Hematopoietic multipotent progenitor cell treated with erythropoietin and hydrocortisone succinate and interleukin-3 and kit ligand, for 15 days (in vitro differentiated cells): ENCODE results near the gene BTN3A1.

Experiments used
- DNase-seq: peaks from one replicate; pipeline ENCODE4 v3.0.0-alpha.2; 2015; ENCODE audit warnings: low spot score

Gene BTN3A1

GRCh38 chr6:26379740-26380139 lies 22.3 kb upstream of the BTN3A1 start:
- no peak for DNase-seq

GRCh38 chr6:26380256-26380655 lies 21.8 kb upstream of the BTN3A1 start:
- no peak for DNase-seq

- no peak for DNase-seq
These were observed 20.0 kb upstream of the BTN3A1 start for GRCh38 chr6:26382121-26382520.

DNA sequence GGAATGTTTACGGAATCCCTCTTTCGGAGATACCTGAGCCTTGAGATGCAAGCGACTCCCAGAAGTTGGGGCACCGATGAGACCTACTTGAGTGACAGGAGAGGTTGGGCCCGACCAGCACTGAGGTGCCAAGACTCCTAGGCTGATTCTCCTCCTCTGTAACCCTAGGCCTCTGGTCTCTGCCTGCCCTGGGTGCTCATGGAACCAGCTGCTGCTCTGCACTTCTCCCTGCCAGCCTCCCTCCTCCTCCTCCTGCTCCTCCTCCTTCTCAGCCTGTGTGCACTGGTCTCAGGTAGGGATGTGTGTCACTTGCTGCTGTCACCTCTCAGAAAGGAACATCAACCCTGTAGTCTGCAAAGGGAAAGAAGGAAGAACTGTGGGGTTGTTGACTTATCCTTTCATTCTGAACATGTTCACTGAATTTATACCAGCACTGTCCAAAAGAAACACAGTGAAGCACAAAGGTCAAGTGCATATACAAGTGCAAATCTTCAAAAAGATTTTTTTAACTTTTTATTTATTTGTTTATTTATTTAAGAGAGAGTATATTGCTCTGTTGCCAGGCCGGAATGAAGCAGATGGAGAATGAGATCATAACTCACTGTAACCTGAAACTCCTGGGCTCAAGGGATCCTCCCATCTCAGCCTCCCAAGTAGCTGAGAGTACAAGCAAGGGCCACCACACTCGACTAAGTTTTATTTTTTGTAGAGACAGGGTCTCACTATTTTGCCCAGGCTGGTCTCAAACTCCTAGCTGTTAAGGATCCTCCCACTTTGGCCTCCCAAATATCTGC lies 18.3 kb upstream of the BTN3A1 start:
- DNase-seq: no peak

DNA sequence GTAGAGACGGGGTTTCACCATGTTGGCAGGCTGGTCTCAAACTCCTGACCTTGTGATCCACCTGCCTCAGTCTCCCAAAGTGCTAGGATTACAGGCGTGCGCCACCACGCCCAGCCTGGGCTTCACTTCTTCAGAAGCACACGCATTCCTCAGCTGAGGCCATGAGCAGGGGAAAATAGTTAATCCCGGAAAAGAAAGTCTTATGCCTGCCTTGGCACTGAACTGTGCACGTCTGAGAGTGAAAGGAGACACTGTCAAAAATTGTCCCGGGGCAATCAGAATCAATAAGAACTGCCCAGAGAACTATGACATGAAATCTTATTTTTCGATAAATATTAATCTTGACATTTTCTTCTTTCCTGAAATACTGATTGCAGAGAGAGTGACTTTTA lies 16.3 kb upstream of the BTN3A1 start:
- no peak for DNase-seq

- DNase-seq: no peak
These were observed 14.5 kb upstream of the BTN3A1 start for GRCh38 chr6:26387565-26387964.

DNA sequence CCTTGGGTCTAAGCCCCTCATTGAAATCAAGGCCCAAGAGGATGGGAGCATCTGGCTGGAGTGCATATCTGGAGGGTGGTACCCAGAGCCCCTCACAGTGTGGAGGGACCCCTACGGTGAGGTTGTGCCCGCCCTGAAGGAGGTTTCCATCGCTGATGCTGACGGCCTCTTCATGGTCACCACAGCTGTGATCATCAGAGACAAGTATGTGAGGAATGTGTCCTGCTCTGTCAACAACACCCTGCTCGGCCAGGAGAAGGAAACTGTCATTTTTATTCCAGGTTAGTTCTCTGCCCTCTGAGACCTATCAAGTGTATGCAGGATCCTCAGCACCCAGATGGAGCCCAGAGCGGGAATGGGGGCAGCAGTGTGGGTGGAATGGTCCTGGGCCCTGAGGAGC lies 14.1 kb upstream of the BTN3A1 start:
- no peak for DNase-seq

- DNase-seq: no peak
These were observed 13.6 kb upstream of the BTN3A1 start for GRCh38 chr6:26388441-26388840.

DNA sequence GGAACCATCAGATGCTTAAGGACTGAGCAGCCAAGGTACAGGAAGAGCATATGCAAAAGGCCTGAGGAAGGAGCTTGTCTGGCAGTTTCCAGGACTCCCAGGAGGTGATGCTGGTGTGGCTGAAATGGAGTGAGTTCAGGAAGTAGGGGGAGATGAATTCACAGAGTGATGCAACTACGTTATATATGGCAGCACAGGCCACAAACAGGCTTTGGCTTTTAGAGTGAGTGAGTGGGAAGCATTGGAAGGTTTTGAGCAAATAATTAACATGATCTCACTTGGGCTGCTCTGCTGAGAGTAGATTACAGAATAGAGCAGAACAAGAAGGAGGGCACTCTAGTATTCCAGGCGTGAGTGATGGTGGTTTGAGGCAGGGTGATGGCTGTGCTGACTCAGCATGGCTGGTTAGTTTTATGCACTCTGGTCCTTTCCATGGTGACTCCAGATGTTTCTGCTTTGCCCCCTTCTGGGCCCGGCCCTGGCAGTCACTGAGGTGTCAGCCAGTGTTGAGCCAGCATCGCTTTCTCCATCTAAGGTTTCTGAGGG lies 12.7 kb upstream of the BTN3A1 start:
- DNase-seq: no peak

DNA sequence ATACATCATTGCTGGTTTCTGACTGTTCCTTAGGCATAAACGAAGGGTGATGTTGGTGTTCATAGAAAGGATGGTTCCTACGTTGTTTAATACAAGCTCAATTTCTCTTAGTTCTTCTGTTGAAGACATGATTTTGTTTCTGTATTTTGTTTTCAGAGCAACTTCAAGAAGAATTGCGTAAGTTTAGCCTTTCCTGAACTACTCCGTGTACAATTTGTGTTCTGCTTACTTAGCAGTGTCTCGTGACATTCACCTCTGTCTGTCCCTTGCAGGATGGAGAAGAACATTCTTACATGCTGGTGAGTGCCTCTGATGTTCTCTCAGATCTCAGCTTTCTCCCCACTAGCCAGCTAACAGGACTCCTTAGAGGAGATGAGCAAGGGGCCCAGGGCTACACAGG lies 11.5 kb upstream of the BTN3A1 start:
- DNase-seq: no peak

- DNase-seq: no peak
These were observed 9.0 kb upstream of the BTN3A1 start for GRCh38 chr6:26392932-26393636.

DNA sequence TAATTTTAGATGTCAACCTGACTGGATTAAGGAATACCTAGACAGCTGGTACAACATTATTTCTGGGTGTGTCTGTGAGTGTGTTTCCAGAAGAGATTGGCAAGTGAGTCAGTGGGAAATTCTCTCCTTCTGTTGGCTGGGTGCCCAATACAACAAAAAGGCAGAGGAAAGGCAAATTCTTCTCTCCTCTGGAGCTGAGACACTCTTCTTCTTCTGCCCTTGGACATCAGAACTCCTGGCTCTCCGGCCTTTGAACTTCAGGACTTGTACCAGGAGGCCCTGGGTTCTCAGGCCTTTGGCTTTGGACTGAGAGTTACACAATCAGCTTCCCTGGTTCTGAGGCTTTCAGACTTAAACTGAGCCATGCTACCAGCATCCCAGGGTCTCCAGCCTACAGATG lies 7.8 kb upstream of the BTN3A1 start:
- peak; percentile 23 for DNase-seq

GRCh38 chr6:26398555-26398954 lies 3.5 kb upstream of the BTN3A1 start:
- no peak for DNase-seq

DNA sequence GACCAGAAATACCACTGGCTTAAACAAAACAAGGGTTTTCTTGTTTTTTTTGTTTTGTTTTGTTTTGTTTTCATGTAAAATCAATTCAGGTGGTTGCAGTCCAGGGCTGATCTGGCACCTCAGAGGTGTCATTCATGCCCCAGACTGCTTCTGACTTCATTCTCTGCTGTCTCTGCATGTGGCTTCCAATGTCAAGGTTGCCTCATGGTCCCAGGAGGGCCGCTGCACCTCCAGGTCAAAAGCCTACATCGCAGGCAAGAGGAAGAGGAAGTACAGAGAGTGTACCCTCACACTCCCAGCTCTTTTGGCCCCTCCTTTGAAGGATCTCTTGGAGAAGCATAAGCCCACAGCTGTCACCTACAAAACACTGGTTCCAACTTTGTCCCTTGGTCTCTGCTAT lies 1.4 kb upstream of the BTN3A1 start:
- no peak for DNase-seq

GRCh38 chr6:26401389-26401986 lies 587 bp upstream of the BTN3A1 start:
- DNase-seq: no peak

DNA sequence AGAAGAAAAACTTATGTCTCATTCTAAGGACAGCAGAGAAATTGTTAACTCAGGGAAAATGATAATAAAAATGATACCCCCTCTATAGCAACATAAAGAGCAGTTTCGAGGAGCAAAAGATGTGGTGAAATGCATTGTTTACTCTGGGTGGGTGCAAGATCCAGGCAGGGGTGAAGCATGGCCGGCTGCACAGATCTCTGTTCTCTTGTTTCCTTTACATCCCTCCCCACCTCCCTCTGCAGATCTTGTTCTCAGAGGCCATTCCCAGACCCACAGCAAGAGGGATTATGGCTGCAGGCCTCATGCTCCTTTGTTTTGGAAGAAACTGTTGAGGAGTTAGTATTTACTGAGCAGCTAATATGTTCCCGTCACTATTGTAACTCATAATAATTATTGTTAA lies 1.8 kb downstream of the BTN3A1 start:
- no peak for DNase-seq

GRCh38 chr6:26404546-26404945 lies 2.5 kb downstream of the BTN3A1 start:
- no peak for DNase-seq

DNA sequence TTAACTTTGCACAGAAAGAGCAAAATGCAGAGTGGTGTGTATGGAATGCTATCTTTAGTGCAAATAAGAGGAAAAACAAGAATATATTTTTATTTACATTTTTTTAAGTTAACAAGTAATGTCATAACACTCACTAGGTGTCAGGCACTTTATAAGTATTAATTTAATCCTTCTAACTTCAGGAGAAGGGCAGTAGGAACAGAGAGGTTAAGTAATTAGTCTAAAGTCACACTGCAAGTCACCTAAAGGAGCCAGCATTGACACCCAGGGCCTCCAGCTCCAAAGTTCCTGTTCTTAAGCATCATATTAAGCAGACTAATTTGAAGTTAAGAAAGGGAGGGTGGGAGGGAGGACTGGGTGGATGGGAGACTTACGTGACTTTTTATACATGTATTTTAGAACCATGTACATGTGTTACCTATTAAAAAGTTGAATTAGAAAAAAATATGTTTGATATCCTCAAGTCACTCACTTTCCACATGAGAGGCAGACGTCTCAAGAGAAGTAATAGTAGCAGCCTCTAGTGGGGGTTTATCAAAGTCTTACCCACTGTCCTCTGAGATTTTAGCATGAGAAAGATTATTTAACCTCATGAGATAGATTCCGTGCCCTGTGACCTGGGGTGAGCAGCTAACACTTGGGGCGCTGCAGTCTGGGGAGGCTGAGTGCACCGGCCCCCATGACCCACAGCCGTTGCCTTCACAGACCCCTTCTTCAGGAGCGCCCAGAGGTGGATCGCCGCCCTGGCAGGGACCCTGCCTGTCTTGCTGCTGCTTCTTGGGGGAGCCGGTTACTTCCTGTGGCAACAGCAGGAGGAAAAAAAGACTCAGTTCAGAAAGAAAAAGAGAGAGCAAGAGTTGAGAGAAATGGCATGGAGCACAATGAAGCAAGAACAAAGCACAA lies 7.0 kb downstream of the BTN3A1 start:
- no peak for DNase-seq

DNA sequence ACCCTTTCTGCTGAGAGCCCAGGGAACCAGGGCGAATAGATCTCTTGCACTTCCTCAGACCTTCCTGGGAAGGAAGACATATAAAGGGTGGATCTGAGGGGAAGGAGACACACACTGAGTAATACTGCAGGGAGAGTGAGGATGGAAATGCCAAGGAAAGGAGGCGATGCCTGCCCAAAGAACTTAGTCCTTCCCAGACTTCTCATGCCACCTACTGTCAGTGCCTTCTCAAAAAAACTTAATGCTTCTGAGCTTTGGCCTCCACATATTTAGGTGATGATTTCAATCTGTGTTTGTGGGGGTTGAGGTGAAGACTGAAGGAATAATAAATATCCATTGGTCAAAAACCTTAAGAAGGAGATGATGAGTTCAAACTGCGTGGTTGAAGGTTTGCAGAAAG lies 9.7 kb downstream of the BTN3A1 start:
- DNase-seq: no peak

GRCh38 chr6:26412228-26412627 lies 10.2 kb downstream of the BTN3A1 start:
- DNase-seq: no peak

DNA sequence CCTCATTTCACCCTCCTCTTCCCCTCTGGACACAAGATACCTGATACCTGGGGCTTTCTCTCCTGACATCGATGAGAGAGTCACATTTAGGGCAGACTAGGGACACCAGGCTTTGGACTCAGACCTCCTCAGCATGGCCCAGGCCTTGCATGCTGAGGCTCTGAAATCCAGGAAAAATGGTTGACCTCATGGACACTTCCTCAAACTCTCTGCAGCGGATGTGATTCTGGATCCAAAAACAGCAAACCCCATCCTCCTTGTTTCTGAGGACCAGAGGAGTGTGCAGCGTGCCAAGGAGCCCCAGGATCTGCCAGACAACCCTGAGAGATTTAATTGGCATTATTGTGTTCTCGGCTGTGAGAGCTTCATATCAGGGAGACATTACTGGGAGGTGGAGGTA lies 10.9 kb downstream of the BTN3A1 start:
- DNase-seq: no peak

- no peak for DNase-seq
These were observed 12.2 kb downstream of the BTN3A1 start for GRCh38 chr6:26414281-26414680.
